LNCaP clone FGC (cell line): ENCODE results near the gene NANOS2.

Experiments
- DNase-seq: peaks from one replicate; pipeline ENCODE4 v3.0.0-alpha.2; 2011; ENCODE audit warnings: low read depth
- H3K4me3 ChIP-seq: 2 replicates; pipeline ENCODE4 v1.5.1; 2011; ENCODE audit warnings: mild to moderate bottlenecking, low read depth, low read length, control low read depth
- TF ChIP-seq, protein P1 (sequence below): IDR thresholded peaks from 2 replicates; pipeline ENCODE4 v1.5.1; 2012; ENCODE audit warnings: mild to moderate bottlenecking; ENCODE audit not compliant: control insufficient read depth, insufficient read depth; ENCODE audit errors: extremely low read depth

The NANOS2 gene

DNA sequence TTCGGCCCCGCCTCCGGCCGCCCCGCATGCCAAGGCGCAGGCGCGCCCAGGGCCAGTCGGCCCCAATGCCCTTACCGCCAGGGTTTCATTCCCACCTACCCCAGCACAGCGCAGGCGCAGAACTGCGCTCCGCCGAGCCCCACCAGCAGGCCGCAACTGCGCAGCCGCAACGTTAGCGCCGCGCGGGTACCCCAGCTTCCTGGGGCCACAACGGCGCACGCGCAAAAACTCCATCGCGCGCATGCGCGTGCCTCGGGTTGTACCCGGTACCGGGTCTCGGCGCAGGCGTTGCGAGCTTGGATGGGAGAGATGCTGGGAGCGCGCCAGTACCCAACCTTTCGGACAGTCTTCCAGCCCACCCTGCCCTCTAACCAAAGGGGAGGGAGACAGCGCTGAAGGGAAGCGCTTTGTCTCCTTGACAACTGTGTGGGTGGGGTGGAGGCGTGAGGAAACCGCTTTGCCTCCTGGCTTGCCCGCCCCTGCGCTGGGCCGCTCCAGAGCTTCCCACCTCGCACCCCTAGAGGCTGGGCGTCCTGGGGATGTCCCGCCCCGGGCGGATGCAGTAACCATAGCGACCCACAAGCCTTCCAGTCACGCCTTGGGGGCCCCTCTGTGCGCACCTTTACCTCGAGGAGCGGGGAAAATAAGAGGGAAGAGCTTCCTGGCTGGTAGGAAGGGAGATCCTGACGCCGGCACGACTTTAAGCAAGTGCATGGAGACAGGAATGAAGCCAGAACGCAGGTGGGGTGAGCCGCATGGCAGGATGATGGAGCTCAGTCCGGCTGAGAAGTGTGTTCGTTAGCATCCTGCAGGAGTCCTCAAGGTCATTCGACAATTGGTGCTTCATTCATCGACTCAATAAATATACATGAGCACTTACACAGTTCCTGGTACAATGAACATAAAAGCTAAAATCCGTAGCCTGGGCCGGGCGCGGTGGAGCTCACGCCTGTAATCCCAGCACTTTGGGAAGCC is 11.6 kb downstream of the NANOS2 start:
- TF ChIP-seq, protein P1, sequence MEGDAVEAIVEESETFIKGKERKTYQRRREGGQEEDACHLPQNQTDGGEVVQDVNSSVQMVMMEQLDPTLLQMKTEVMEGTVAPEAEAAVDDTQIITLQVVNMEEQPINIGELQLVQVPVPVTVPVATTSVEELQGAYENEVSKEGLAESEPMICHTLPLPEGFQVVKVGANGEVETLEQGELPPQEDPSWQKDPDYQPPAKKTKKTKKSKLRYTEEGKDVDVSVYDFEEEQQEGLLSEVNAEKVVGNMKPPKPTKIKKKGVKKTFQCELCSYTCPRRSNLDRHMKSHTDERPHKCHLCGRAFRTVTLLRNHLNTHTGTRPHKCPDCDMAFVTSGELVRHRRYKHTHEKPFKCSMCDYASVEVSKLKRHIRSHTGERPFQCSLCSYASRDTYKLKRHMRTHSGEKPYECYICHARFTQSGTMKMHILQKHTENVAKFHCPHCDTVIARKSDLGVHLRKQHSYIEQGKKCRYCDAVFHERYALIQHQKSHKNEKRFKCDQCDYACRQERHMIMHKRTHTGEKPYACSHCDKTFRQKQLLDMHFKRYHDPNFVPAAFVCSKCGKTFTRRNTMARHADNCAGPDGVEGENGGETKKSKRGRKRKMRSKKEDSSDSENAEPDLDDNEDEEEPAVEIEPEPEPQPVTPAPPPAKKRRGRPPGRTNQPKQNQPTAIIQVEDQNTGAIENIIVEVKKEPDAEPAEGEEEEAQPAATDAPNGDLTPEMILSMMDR: no peak

DNA sequence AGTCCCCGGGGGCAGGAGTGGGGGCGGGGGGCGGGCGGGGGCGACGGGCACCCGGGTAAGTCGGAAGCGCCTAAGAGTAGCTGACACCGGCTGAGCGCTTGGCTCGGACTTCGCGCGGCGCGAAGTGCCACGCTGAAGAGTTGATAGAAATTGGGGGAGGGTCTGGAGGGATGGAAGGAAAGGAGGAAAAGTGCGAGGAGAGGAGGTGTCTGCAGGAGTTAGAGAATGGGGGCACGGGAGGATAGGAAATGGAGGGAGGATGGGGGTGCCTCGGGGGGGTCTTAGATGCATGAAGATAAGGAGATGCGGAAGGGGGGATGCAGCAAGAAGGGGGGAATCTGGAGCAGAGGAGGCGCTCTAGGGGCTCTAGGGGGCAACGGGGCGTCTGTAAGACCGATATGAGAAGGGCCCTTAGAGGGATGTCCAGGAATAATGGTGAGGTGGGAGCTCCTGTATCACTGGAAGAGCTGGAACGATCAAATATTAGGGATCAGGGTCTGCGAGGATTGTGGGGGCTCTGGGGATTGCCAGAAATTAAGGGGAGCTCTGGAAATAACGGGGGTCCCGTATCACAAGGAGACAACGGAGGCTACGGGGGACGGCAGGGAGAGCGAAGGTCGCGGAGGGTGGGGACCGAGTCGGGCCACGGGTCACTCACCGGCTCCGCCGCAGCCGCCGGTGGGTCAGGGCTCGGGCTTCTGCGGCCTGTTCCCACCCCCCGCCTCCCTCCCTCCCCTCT is 12.5 kb downstream of the NANOS2 start, which contains the start of gene MYPOP:
TSS of gene MYPOP (minus strand) at position 702 of the 739 bp plus-strand sequence. CDS start 840 bp downstream, outside the sequence.
- DNase-seq: no peak
- peak within 1 kb of the TSS; percentile 78 for H3K4me3 ChIP-seq
- TF ChIP-seq, protein P1: no peak

More for the DNA sequence above, 11.6 kb downstream of the NANOS2 start:
- DNase-seq: peak; percentile 63
- peak overlapping the region; percentile 78 for H3K4me3 ChIP-seq

DNA sequence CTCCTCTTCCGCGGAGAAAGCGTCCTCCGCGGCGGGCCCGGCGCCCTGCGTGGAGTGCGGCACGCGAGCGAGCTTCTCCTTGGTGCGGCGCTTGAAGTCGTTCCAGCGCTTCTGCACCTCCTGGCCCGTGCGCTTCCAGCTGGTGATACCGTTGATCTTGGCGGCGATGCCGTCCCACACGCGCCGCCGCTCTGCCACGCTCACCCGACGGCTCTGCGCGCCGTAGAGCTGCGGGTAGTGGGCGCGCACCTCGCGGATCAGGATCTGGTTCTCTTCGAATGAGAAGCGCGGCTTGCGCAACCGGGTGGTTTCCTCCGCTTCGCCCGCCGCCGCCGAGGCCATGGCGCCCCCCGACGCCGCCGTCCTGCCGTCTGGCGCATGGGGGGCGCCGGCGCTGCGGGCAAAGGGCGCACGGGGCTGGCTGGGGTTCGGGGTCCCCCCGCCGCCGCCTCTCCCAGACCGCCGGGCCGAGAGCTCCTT is 13.1 kb downstream of the NANOS2 start:
- peak overlapping the region; percentile 78 for H3K4me3 ChIP-seq
- DNase-seq: no peak
- TF ChIP-seq, protein P1: no peak

DNA sequence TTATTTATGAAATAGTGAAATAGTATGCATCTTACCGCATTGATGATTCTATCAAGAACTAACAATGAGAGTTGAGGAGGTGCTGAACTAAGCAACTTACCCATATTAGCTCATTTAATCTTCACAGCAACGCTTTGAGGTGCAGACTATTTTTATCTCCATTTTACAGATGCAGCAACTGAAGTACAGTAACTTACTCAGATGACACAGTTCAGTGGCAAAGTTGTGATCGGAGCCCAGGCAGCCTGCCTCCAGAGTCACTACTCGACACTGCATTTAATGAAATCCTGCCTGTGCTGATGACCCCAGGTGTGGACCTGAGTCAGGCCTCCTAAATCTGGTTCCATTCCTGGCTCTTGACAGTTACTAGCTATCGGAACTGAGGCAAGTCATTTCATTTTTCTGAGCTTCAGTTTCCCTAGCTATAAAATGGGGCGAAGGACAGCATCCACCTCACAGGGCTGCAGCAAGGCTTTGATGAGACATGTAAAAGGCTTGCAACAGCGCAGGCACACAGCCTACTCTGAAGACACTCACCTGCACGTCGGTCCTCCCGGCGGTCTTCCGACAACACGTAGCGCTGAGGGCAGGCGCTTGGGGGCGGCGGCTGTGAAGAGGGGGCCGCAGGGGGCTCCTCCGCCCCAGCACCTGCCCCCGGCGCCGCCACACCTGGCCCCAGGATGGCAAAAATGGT is 13.7 kb downstream of the NANOS2 start:
- TF ChIP-seq, protein P1: no peak

DNA sequence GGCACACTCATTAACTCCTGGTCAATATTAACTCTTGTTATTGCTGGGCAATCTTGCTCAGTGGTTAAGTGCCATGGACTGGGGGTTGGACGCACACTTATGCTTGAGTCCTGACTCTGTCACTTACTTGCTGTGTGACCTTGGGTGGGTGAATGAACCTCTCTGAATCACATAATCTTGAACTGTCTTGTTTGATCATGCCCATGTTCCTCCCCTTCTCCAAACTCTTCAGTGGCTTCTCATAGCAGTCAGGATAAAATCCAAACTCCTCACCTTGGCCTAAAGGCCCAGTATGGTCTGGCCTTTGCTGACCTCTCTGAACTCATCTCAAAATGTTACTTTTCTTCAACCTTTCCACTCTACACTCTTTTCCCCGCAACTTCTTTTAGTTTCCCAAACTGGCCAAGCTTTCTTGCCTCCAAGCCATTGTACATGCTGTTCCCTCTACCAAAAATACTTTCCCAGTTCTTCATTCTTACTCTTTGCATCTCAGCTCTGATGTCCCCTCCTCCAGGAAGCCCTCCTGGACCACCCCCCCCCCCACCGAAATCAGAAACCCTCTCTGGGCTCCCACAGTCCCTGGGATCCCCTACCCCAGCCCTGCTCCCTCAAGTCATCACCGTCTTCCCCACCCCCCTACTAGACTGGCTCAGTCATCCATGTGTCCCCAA is 14.5 kb downstream of the NANOS2 start:
- TF ChIP-seq, protein P1: no peak
- H3K4me3 ChIP-seq: no peak overlapping the region
- DNase-seq: no peak

More for the DNA sequence above, 13.7 kb downstream of the NANOS2 start:
- H3K4me3 ChIP-seq: no peak overlapping the region
- DNase-seq: no peak

DNA sequence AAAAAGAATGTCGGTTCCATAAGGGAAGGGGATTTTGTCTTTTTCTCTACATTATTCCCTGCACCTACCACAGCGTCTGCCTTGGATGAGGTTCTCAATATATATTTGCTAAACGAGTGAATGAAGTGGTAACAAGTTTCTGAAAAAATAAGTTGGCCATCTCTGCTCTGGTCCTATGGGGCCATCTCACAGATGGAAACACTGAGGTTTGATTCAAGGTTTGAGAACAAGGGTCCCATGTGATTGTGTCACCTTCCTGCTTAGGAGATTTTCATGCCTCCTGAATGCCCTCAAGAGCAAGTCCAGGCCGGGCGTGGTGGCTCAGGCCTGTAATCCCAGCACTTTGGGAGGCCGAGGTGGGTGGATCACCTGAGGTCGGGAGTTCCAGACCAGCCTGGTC is 15.3 kb downstream of the NANOS2 start:
- H3K4me3 ChIP-seq: no peak overlapping the region
- DNase-seq: no peak
- TF ChIP-seq, protein P1: no peak
